ENCODE measurements around the gene CYBC1.
"Not testable (repeated sequence)": the region's sequence is repeated elsewhere in the genome, so short reads cannot be mapped to it uniquely, and the experiment has no call there.

CYBC1 gene

DNA sequence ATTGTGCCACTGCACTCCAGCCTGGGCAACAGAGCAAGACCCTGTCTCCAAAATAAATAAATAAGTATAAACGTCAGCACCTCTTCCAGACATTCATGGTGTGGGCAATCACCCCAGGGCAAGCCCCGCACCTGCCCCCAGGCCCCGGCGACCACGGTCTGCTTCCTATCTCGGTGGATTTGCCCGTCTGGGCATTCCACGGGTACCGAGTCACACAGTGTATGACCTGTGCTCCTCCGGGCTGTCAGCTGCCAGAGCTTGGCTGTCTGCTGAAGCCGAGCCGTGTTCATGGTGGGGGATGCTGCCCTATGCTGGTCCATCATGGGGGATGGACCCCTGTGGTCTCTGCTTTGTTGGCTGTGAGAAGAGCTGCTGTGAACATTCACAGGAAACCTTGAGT lies 15.4 kb downstream of the CYBC1 start:
- DNase-seq (ENCODE audit: low read depth): no peak

DNA sequence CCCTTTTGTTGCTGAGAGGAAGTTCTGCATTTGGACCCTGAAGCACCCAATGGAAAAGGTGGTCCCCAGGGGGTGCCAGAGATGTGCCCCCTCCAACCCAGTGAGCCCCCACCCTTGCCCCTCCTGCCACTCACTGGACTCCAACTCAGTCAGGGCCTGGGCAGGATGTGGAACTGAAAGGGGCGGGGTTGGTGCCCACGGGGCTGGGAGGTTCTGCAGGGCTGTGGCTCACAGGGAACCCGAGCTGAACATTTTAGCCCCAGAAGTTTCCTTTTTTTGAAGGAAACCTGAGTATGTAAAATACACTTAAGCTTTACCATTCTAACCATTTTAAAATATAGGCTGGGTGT lies 16.4 kb downstream of the CYBC1 start:
- no peak for DNase-seq (ENCODE audit: low read depth)

DNA sequence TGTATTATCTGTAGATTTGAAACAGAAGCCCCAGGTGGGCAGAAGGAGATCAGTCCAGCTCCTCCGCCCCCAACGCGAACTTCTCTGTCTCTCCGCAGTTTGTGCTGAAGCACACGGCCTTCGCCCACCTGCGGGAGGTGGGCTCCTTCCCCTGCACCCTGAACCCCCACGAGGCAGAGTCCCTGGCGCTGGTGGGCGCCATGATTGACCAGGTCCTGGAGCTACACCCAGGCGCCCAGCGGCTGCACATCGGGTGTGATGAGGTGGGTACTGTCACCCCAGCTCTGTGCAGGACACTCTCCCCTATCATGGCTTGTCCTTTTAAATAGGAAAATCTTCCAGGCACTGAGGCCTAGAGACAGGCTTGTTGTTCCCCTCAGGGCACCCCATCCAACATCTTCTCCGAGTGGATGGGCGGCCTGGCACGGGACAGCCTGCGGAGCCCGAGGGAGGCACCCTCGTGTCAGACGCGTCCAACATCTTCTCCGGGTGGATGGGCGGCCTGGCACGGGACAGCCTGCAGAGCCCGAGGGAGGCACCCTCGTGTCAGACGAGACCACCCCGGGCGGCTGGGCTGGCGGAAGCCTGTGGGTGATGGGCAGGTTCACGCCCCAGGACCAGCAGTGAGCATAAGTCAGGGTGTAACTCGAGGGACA lies 16.9 kb downstream of the CYBC1 start:
- DNase-seq (ENCODE audit: low read depth): no peak

DNA sequence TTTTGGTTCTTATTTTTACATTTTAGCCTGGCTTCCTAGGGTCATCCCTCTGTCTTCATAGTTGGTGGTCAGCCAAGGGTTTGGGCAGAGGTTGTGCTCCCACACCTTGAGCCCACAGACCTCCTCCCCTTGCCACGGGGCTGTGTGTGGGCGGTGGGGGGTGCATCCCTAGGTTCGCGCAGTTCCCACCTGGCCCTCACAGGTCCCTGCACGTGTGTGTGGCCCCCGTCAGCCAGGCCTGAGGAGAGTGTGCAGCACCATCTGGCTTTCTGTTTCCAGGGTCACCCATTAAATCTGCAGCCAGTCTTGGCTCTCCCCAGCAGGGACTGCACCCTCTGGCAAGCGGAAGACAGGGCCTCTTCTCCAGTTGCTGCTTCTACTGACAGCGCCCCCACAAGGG lies 18.5 kb downstream of the CYBC1 start:
- no peak for DNase-seq (ENCODE audit: low read depth)

DNA sequence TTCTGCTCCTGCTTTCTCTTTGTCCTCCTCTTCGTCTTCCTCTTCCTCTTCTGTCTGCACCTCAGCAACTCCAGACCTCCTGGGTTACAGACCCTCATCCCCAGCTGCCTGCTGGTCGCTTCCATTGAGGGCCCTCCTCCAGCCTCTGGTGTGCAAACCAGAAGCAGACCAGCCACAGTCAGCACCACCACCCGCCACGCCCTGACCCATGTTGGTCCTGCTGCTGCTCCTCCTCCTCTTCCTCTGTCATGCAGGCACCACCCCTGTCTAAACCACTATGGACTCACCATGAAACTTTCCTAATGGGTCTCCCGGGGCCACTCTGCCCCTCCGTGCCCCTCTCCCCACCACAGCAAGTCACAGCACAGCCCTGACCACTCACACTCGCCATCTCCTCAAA lies 20.7 kb downstream of the CYBC1 start:
- no peak for DNase-seq (ENCODE audit: low read depth)

DNA sequence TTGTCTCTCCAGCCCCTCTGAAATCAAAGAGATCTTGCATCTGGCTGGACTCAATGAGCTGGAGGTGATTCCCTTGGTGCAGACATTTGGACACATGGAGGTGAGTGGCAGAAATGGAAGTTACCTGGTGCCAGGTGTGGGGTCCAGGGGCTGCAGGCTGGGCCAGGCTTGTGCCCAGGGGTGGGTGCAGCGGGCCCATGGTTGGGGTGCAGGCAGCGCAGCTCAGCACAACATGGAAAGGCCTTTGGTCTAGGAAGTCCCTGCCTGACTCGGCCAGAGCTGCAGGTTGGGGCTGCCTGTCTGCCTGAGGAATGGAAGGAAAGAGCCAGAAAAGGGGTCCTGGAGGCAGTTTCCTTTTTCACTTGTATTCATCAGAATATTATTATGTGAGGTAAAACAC lies 22.0 kb downstream of the CYBC1 start:
- no peak for DNase-seq (ENCODE audit: low read depth)

DNA sequence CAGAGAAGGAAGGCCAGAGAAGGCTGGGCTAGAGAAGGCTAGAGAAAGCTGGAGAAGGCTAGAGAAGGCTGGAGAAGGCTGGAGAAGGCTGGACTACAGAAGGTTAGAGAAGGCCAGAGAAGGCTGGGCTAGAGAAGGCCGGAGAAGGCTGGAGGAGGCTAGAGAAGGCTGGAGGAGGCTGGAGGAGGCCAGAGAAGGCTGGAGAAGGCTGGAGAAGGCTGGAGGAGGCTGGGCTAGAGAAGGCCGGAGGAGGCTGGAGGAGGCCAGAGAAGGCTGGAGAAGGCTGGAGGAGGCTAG lies 25.7 kb downstream of the CYBC1 start:
- no peak for DNase-seq (ENCODE audit: low read depth)

DNA sequence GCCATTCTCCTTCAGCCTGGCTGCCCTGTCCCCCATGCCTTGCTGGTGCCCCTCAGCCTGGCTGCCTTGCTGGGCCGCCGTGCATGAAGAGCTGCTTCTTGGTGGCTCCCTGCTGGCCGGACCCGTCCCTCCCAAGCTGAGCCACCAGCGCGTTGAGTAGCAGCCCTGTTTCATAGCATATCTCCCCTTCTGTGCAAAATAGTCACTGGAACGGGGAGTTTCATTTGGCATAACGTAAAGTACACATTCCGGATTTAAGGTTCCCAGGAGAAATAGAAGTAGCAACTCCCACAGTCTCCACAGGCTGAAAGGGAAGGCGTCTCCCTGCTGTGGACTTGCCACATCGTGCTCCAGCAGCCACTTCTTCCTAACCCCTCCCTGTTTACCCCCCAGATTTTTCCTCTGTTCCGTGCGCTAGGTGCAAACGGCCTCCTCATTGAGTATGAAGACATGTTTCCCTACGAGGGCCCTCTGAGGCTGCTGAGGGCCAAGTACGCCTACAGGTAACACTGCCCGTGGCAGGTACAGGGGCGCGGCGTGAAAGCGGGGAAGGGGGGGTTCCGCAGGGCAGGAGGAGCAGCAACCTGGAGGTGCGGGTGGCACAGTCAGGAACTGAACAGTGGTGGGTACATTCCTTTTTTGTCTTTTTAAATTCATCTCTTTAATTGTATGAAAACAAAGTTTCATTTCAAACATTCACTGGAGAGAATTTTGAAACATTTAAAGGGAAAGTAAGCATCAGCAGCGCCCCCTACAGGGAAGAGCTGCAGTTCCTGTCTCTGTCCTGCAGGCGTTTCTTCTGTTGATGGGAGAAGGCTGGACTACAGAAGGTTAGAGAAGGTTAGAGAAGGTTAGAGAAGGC lies 26.3 kb downstream of the CYBC1 start:
- DNase-seq (ENCODE audit: low read depth): peak; percentile 29

DNA sequence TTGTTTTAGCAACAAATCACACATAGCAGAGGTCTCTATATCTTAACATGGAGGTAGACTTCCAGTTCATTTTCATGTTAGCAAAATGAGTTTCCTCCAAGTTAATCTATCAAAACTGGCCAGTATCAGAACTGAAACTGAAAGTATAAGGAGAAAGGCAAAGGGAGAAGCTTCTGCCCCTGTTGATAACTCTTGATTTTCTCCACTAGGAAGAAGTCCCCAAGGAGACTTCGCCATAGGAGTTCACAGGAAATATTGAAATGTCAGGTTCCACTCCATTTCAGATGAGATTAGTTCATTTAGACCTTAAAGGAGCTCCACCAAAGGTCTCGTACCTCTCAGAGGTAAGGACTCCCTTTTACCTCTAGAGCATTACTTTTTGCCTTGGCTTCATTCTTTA lies 31.0 kb downstream of the CYBC1 start:
- no peak for DNase-seq (ENCODE audit: low read depth)

DNA sequence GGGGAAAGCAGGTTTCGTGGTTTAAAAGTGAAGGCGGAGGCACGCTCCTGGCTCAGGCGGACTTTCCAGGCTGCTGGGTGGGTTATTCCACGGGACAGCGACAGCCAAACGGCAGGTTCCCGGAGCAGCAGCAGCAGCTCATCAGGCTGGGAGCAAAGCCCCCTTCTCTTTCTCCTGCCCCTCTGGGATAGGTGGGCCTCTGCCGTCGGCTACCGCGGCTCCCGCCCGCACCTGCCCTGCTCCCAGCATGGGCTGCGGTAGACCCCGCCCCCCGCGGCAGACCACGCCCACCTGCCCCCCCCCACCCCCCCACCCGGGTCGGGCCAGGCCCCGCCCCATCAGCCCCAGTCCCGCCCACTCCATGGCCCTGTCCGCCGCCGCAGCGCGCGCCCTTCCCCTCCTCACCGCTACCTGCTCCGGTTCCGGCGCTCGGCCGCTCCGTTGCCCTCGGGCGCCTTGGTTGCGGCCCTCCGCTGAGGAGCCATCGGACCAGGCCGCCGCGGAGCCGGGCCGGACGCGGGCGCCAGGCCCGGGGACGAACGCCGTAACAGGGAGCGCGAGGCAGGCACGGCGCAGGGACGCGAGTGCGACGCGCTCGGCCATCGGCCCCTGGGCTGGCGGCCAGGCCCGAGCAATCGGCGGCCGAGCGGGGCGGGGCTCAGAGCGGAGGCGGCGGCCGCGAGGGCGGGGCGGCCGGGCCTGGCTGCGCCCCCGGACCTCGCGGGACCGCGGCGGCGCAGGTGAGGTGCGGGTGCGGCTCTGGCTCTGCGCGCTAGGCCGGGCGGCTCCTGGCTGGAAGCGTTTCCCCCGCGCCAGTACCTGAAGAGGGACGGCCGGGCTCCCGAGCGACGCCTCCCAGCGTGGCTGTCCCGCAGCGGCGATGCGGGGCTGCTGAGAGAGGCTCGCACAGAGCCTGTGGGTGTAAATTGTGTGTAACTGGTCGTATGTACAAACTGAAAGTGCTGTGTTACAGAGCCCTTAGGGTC lies 32.3 kb downstream of the CYBC1 start, which contains the start of the genes HEXD and OGFOD3:
HEXD (plus strand) TSS at position 347 of the 986 bp plus-strand sequence. CDS start 1,453 bp downstream, outside the sequence.
OGFOD3 (minus strand) TSS at position 586 of the 986 bp plus-strand sequence; CDS start at position 485, 101 bp downstream.
- DNase-seq (ENCODE audit: low read depth): peak; percentile 73

DNA sequence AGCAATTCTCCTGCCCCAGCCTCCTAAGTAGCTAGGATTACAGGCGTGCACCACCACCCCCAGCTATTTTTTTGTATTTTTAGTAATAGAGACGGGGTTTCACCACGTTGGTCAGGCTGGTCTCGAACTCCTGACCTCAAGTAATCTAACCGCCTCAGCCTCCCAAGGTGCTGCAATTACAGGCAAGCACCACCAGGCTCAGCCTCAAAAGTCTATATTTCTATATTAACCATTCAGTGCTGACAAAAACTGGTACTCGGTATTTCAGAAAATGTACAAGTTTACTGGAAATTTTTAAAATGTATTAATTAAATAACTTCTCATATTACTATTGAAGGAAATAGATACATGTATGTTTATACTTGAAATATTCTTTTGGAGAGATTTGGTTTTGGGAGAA lies 33.8 kb downstream of the CYBC1 start:
- no peak for DNase-seq (ENCODE audit: low read depth)

DNA sequence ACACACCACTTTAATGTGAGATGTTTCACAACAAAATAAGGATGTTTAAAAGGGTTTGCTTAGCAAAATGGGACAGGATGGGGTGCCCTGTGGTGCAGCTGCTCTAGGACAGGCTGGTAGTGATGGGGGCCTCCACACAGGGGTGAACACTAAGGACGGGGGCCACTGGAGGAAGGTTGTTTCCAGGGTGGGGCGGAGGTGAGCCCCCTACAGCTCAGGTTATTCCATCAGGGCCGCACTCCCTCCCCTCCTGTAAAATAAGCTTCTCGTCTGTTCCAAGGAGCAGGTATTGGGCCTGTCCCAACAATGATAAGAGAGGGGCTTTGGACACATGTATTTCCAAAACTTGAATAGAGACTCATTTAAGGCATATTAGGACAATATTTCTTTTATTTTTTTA lies 34.3 kb downstream of the CYBC1 start:
- DNase-seq (ENCODE audit: low read depth): no peak

DNA sequence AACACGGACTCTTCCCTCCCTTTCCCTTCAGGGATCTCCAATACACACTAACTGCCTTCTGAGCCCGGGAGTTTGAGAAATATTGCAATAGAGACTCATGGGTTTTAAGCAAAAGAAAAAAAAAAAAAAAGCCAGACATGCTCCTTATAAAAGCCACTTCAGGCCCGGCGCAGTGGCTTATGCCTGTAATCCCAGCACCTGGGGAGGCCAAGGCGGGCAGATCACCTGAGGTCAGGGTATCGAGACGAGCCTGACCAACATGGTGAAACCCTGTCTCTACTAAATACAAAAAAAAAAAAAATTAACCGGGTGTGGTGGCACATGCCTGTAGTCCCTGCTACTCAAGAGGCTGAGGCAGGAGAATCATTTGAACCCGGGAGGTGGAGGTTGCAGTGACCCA lies 34.8 kb downstream of the CYBC1 start:
- DNase-seq (ENCODE audit: low read depth): no peak

DNA sequence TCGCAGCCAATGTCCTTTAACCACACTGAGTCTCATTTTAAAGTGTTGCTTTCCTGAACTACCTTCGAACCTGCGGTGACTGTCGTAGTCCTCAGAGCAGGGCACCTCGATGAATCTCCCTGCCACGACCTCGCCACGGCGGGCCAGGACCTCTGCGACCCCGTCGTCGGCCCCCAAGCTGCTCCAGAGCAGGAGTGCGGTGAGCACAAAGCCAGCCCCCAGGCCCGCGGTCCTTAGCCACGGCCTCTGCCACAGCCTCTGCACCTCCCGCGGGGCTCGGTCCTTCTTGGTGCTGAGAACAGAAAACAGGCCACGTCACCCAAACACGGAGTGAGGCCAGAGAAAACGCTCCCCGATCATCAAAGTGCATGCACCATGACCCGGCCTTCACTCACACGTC lies 35.2 kb downstream of the CYBC1 start:
- no peak for DNase-seq (ENCODE audit: low read depth)

DNA sequence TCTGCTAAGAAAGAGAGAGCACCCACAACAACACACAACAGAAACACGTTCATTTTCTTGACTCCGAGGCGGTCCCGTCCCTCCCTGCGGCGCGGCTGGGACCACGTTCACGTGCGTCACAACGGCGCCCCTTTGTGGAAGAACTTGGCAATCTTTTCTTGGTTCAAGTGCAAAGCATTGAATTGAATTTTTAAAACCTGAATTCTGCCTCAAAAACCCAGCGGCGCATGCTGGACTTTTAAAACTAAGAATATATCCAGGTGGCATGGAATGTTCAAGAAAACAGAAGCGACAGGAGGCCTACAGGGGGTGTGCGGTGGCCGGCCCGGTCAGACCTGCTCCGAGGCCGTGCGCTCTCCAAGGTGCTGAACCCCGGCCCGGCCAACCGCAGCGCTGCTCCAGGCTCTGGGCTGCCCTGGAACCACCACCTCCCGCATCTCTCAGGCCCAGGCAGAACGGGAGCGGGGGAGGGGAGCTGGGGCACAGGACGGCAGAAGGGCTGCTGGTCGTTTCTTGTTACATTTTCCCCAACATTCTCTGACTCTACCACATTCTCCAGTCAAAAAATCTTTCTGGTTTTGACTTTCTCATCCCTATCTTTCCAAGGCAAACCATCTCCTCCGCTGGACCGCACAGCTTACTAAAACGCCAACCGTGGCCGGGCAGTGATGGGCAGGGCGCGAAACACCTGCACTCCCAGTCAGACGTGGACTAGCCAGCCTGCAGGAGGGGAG lies 35.8 kb downstream of the CYBC1 start:
- DNase-seq (ENCODE audit: low read depth): peak; percentile 58

DNA sequence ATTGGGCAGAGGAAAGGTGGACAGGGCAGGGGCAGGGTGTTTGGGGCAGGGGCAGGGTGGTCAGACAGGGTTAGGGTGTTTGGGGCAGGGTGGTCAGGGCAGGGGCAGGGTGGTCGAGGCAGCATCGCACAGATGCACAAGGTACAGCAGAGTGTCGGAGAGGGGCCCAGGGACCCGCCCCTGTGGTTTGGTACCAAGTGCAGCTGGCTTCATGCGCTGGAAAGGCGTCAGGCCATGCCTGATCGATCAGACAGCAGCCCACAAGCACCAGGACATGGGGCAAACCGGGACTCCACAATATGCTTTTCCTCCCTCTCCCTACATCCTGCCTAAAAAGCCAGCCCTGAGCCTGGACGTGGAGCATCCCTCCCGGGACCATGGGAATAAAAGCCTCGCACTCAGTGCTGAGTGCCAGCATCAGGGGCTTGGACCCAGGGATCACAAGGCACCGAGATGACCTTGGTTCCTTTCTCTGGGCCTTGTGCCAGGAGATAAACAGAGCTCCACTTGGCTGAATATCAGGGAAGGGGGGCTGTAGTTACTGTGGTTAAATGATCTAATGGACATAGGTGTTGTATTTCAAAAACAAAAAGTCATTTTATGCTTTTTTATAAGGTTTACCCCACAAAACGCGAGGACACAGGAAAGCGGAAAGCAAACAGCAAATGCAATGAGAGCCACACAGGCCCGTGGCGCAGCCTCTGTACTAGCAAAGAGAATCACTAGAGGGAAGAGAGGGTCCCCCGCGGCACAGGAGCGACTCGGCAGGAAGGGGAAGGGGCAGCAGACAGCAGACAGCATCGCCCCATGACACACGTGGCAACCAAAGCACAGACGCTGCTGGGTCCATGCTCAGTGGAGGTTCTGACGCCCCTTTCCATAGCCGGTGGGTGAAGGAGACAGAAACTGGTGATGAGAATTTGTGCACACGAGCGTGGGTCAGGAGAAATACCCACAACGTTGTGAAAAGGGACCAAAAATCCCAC lies 37.7 kb downstream of the CYBC1 start:
- DNase-seq (ENCODE audit: low read depth): no peak

DNA sequence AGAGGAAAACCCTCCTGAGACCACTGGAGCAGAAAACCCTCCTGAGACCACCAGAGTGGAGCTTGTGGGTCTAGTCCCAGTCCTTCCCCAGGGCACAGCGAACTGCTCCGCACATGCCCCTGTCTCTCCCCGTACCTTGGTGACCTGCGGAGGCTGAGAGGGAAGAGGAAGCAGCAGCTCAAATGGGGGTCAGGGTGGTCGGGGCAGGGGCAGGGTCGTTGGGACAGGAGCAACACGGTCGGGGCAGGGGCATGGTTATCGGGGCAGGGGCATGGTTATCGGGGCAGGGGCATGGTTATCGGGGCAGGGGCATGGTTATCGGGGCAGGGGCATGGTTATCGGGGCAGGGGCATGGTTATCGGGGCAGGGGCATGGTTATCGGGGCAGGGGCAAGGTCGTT lies 38.5 kb downstream of the CYBC1 start:
- DNase-seq (ENCODE audit: low read depth): not testable (repeated sequence)

DNA sequence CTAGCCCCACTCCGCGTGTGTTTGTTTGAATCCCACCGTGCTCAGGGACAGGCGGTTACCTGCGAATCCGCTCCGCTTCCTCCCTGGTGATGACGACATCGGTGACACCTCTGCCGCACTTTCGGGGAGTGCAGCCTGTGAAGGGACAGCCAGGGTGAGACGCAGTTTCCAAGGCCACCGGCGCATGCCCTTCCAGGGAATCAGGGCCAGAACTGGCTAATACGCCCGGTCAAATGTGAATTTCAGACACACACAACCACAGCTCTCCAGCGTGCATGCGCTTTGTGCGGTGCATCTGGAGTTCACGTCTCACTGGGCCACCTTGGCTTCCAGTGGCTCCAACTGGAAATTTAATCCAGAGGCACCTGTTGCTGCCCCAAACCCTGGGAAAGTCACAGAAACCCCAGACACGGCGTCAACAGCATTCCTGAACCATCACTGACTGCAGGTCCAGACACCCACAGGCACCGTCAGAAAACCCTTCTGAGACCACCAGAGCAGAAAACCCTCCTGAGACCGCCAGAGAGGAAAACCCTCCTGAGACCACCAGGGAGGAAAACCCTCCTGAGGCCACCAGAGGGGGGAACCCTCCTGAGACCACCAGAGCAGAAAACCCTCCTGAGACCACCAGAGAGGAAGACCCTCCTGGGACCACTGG lies 39.0 kb downstream of the CYBC1 start:
- DNase-seq (ENCODE audit: low read depth): no peak

DNA sequence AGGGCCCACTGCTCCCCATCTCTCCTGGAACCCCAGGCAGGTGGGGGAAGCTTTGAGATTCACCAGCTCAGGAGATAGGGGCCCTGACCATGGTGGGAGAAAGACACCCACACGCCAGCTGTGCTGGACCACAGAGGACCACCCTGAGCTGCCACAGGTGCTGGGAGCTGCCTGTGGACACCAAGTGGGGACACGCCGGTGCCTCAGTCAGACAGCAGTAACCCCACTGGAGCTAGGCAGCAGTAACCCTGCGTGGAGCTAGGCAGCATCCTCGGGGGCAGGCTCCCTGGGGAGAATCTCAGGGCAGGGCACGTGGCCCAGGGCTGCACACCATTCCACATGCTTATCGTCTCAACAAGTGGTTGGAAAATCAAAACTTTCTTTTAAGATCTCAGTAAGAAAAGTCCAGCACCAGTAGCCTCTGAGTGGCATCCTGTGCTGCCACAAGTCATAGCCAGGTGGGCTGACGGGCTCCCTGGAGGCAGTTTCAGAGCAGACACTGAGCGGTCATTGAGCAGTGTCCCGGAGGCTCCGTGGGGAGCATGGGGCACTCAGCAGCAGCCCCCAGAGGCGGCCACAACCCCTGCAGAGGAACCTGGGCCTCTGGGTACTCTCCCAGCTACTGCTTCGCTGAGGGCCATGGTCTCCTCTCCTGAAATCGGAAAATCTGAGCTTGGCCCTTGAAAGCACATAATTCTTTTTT lies 40.4 kb downstream of the CYBC1 start:
- no peak for DNase-seq (ENCODE audit: low read depth)
